ENCODE measurements around the gene KSR2.
"Not testable (repeated sequence)": the region's sequence is repeated elsewhere in the genome, so short reads cannot be mapped to it uniquely, and the experiment has no call there.

Gene KSR2

DNA sequence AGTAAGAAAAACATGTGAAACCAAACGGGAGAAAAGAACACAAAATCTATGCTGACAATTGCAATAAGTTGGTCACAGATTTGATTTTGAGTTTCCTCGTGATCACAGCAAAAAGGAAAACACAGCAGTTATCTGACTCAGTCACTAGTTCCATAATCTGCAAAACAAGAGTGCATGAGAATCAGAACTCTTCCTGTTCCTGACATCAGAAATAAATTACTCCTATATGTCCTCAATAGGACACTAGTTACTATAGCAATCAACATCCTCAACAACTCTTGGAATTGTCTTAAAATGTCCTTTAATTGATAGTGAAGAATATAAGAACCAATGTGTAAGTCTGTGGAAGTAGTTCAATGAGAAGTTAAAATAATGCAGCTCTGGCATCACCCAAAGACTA lies 339.3 kb downstream of the KSR2 start:
- H3K27ac ChIP-seq = no peak overlapping the region
- TF ChIP-seq, protein P1, sequence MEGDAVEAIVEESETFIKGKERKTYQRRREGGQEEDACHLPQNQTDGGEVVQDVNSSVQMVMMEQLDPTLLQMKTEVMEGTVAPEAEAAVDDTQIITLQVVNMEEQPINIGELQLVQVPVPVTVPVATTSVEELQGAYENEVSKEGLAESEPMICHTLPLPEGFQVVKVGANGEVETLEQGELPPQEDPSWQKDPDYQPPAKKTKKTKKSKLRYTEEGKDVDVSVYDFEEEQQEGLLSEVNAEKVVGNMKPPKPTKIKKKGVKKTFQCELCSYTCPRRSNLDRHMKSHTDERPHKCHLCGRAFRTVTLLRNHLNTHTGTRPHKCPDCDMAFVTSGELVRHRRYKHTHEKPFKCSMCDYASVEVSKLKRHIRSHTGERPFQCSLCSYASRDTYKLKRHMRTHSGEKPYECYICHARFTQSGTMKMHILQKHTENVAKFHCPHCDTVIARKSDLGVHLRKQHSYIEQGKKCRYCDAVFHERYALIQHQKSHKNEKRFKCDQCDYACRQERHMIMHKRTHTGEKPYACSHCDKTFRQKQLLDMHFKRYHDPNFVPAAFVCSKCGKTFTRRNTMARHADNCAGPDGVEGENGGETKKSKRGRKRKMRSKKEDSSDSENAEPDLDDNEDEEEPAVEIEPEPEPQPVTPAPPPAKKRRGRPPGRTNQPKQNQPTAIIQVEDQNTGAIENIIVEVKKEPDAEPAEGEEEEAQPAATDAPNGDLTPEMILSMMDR (conservative IDR thresholded peaks at IDR 0.05; ENCODE audit: low read depth) = no peak
- ChIA-PET CTCF (no interaction called here), POLR2A (ENCODE audit: low non-redundant PET) (no interaction called here)
- DNase-seq (ENCODE audit: low spot score) = no peak

DNA sequence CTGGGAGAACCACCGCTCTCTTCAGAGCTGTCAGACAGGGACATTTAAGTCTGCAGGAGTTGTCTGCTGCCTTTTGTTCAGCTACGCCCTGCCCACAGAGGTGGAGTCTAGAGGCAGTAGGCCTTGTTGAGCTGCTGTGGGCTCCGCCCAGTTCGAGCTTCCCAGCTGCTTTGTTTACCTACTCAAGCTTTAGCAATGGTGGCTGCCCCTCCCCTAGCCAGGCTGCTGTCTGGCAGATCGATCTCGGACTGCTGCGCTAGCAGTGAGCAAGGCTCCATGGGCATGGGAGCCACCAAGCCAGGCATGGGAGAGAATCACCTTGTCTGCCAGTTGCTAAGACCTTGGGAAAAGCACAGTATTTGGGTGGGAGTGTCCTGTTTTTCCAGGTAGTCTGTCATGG lies 340.1 kb downstream of the KSR2 start:
- DNase-seq (ENCODE audit: low spot score); CTCF ChIA-PET; POLR2A ChIA-PET (ENCODE audit: low non-redundant PET); H3K27ac ChIP-seq: not testable (repeated sequence)

DNA sequence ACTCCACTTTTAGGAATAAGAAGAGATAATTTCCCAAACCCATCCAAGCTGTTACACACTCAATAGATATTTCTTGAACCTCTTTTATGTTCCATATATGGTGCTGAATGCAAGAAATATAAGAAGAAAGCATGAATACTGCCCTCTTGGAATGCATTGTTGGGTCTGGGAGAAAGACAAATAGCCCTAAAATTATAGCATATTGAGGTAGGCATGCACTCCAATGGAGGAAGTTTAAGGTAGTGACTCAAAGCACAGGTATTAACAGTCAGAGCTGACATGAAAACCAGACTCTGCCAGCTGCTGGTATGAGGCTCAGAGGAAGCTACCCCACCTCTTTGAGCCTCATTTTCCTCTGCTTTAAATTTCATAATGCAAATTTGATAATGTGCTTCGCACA lies 346.0 kb downstream of the KSR2 start:
- ChIA-PET CTCF (no interaction called here), POLR2A (ENCODE audit: low non-redundant PET) (no interaction called here)
- no peak for DNase-seq (ENCODE audit: low spot score)
- TF ChIP-seq, protein P1 (conservative IDR thresholded peaks at IDR 0.05; ENCODE audit: low read depth) = no peak
- no peak overlapping the region for H3K27ac ChIP-seq

DNA sequence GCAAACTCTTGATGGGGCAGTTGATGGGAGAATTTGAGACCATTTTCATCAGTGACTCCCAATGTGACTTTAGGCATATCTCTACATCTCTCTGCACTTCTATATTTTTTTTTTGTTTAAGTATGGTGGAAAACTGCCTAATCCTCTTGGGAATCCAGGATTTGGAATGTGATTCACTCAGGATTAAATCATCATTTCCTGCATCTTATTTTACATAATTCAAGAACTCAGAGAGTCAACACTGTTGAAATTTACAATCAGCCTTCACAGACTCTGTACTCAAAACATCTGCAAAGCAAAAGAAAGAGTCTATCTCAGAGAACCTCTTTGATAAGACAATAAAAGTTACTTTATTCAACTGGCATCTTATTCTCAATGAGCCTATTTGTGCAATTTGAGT lies 346.7 kb downstream of the KSR2 start:
- CTCF ChIA-PET = no interaction called here
- TF ChIP-seq, protein P1 (conservative IDR thresholded peaks at IDR 0.05; ENCODE audit: low read depth) = no peak
- H3K27ac ChIP-seq = no peak overlapping the region
- POLR2A ChIA-PET (ENCODE audit: low non-redundant PET) = no interaction called here
- no peak for DNase-seq (ENCODE audit: low spot score)

DNA sequence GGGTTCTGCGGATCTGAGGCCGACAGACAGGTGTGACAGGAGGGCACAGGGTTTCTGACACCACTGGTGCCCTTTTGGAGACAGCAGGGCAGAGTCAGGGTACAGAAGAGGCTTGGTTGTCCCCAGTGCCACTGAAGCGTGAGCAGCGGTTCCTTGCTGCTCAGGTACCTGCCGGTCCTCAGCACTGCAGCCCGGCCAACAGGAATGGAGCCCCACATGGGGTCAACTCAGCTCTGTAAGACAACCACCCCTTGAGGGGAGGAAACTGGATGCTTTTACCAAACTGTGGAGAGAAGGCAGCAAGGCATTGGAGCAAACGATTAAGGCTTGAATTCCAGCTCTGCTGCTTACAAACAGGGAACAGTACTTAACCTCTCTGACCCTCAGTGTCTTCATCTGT lies 361.0 kb downstream of the KSR2 start:
- H3K27ac ChIP-seq = no peak overlapping the region
- CTCF ChIA-PET = interaction anchor here (0.6 kb wide), 1 partner anchor 267 kb away, joined by 3 read pairs; no protein-coding TSS in a partner anchor
- POLR2A ChIA-PET (ENCODE audit: low non-redundant PET) = no interaction called here
- no peak for DNase-seq (ENCODE audit: low spot score)
- TF ChIP-seq, protein P1 (conservative IDR thresholded peaks at IDR 0.05; ENCODE audit: low read depth) = no peak

DNA sequence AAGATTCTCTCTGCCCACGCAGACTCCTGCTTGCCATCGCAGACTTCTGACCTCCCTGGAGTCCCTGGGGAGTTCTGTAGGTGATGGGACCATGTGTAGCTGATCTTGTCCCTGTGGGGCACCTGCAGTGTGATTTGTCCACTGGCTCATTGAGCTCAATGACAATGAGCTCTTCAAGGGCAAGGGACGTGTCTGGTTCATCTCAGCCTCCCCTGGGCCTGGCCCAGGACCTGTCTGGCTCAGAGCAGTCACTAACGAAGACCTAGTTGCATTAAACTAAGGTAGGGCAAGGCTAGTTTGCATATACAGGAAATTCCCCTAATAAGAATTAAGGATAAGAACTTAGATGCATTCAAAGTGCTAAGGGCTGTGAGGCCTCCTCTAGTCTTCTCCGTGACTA lies 361.8 kb downstream of the KSR2 start:
- no peak for DNase-seq (ENCODE audit: low spot score)
- CTCF ChIA-PET = interaction anchor here (0.6 to 1.2 kb wide), 2 partner anchors 19 to 268 kb away, joined by 3 to 9 read pairs; no protein-coding TSS in a partner anchor
- H3K27ac ChIP-seq = no peak overlapping the region
- POLR2A ChIA-PET (ENCODE audit: low non-redundant PET) = no interaction called here
- TF ChIP-seq, protein P1 (conservative IDR thresholded peaks at IDR 0.05; ENCODE audit: low read depth) = no peak

DNA sequence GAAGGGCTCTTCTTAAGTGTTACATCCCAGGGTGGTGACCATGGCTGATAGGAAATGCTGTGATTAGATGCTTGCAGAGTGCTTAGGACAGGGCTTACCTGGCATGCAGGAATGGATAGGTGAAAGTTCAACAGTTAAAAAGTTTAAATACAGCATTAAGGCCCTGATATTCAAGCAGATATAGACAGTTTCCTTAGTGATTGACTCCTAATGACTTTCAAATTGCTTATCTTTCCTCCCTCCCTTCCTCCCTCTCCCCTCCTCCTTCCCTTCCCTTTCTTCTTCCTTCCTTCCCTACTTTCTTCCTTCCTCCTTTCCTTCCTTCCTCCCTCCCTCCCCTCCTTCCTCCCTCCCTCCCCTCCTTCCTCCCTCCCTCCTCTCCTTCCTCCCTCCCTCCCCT lies 362.8 kb downstream of the KSR2 start:
- ChIA-PET CTCF (no interaction called here), POLR2A (ENCODE audit: low non-redundant PET) (no interaction called here)
- TF ChIP-seq, protein P1 (conservative IDR thresholded peaks at IDR 0.05; ENCODE audit: low read depth) = no peak
- H3K27ac ChIP-seq = no peak overlapping the region
- no peak for DNase-seq (ENCODE audit: low spot score)

Measured in RWPE1 (cell line).